HG03280 (cell line): ENCODE results near the gene PIK3R4.

ENCODE experiments used
- ATAC-seq: cut with Tn5 transposase; IDR thresholded peaks from one replicate; pipeline ENCODE4 v1.9.1; 2021; ENCODE audit warnings: mild to moderate bottlenecking, moderate library complexity; ENCODE audit not compliant: unreplicated experiment

PIK3R4 gene

DNA sequence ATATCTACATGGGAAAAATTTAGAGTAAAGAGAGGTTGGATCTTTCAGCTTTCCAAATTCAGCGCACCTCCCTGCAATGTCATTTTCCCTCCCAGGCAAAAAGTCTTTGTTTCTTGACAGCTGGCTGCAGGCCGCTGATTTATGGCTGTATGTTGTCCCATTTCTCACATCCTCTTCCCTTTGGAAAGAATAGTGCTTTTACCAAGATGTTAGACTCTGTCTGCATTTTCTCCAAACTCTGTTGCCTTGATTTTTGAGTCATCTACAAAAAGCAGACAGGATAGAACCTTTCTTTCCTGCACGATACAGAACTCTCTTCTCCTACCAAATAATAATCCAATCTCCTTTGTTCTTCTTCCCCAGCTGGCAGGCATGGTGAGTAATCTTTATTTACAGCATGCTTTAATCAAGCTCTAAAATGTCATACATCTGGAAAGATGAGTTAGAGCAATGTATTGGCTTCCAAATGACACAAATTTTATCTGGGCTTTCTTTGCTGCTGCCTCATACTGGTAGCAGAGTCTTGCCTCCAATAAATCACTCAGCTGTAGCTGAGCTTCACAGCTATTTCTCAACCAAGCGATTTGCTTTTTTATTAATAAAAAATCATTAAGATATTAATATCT lies 101.9 kb downstream of the PIK3R4 start:
- ATAC-seq, result no peak

DNA sequence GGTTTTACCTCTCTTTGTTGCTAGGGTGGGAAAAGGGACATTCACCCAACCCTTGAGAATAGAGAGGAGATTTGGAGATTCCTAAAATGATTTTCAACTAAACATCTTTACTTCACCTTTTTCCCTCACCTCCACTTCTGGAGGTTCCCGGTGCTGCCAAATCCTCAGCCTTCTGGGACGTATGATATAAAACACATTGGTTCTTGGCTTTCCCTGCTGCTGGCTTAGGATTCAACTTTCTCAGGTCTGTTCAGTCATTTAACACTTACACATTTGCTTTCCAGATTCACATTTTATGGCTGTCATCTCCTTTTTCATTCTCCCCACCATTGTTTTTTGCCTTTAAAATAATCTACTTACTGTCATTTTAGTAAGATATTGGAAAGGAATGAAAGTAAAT lies 106.6 kb downstream of the PIK3R4 start:
- no peak for ATAC-seq

DNA sequence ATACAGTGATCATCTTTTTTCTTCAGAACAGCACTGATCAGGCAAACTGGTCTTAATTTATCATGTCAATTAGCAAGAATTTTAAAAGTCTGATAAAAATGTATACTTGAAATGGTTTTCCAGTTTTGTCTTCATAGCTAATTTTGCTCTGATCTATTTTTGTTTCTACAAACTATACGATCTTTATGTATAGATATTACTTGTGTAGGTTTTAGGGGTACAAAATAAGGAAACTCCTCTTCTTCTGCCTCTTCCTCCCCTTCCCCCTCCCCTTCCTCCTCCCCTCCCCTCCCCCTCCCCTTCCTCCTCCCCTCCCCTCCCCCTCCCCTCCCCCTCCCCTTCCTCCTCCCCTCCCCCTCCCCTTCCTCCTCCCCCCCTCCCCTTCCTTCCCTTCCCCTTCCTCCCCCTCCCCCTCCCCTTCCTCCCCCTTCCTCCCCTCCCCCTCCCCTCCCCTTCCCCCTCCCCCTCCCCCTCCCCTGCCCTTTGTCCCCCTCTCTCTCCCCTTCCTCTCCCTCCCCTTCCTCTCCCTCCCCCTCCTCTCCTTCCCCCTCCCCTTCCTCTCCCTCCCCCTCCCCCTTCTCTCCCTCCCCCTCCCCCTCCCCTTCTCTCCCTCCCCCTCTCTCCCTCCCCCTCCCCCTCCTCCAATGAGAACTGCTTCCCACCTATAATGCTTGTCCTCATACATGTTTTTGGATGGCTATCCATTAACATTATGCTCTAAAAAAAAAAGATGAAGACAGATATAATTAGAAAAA lies 110.0 kb downstream of the PIK3R4 start:
- no peak for ATAC-seq

DNA sequence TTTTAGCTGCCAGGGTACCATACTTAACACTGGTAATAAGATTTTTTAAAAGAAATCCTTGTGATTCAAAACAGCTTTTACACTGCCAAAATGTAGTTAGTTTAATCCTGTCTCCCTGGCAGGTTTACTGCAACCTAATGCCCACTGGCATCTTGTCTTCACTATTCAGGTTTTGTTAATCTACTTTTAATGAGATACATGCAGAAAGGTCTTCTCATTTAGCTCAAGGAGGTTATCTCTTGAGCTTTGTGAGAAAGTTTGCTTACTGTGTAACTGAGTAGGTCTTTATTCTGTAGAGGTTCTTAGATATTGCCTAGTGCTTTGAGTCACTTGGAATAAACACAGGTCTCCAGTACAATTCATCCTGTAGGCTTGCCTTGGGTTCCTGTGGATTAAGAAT lies 110.7 kb downstream of the PIK3R4 start:
- ATAC-seq, result no peak

DNA sequence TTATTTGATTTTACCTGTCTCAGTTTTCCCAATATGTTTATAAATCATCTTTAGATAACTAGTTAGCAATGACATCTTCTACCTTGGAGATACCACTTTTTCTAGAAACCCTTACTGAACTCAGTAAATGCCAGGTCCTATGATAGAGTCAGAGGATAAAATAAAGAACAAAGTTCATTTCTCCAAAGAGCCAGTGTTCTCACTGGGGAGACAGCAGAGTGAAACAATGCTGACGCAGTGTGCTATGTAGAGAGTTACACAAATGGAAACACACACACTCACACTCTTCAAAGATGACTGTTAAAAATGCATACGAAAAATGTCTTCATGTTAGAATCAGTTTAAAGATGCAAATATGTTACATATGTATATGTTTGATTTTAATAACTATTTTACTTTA lies 111.3 kb downstream of the PIK3R4 start:
- no peak for ATAC-seq
